ENCODE results near the gene OR10A6.

OR10A6 gene

GRCh38 chr11:7909585-7910285, 21.3 kb downstream of the OR10A6 start:
- DNase-seq = no peak

DNA sequence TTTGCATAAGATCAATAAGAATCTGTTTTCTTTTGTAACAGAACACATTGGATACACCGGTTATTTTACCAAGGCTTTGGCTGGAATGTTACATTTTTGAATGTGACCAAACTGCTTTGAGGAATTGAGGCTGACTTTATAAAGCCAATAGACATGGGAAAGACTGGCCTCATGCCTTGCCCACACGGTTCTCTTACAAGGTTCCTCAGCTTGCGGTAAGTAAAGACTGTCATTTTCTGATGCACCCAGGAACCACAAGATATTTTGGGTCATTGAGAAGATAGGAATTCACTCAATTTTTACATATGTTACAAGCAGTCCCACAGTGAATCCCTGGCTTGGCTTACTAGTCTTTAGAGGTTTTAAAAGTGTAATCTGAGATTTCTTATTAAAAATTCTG, 23.9 kb downstream of the OR10A6 start:
- DNase-seq = no peak

GRCh38 chr11:7906481-7906880, 24.6 kb downstream of the OR10A6 start:
- DNase-seq = no peak

GRCh38 chr11:7905961-7906429, 25.1 kb downstream of the OR10A6 start:
- DNase-seq = no peak

DNA sequence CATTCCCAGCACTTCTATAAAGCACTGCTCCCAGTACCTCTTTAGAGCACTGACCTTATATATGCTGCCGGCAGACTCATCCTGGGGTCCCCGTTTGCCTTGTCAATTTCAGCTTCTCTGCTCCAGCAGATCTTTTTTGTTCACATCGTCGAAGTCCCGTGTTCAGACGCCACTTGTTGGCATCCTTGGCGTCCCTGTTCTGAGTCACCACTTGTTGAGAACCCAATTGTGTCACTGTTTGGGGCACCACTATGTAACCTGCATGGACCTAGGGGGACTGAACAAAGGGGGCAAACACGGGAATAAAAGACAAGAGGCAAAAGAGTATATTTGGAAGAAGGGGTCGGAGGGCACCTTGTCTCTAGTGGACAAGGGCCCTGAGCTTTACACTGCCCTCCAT, 25.5 kb downstream of the OR10A6 start:
- no peak for DNase-seq

- DNase-seq = no peak
Measured at GRCh38 chr11:7904917-7905316, 26.2 kb downstream of the OR10A6 start.

DNA sequence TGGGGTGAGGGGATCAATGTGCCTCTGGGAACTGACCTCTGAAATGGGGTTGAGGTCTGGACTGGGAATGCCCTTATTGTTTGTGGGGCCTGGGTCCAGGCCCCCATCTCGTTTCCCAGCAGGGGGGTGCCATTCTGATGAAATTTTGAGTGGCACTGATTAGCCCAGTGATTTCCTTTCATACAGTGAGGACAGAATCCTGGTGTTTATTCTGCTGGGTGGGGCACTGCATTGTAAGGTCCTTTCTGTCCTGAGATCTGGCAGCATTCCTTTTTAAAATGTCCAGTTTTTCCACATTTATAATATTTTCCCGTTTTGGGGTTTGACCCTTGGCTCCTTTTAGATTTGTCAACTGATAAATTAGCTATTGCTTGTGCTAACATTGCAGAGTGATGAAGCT, 27.1 kb downstream of the OR10A6 start:
- no peak for DNase-seq

DNA sequence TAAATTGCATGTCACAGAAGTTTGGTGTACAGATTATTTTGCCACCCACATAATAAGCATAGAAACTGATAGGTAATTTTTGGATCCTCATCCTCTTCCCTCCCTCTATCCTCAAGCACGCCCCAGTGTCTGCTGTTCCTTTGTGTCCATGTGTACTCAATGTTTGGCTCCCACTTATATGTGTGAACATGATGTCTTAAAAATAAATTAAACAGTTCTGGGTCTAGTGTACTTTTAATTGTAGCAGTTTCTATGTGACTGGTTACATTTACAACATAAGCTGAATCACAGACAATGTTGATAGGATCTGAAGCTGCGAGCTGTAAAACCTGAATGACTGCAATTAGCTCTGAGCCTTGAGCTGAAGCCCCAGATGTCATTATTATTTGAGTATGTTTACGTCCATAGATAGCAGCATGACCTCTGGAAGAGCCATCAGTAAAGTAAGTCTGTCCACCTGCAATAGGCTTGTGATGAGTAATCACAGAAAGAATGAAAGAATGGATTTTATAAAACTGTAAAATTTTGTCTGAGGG, 29.7 kb downstream of the OR10A6 start:
- no peak for DNase-seq

DNA sequence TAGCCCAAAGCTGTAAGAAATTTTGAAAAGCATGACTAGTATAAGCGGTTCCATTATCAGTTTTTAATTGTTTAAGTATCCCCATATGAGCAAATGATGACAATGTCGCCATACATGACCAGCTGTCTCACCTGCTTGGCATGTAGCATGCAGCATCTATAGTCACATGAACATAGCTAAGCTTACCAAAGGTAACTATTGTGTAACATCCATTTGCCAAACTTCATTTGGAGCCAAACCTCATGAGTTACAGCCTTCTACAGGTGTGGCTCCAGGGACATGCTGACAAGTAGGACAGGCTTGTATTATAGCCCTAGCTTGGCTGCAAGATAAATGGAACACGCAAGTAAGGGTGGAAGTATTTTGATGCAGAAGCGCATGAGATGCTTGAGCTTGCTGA, 30.4 kb downstream of the OR10A6 start:
- no peak for DNase-seq

DNA sequence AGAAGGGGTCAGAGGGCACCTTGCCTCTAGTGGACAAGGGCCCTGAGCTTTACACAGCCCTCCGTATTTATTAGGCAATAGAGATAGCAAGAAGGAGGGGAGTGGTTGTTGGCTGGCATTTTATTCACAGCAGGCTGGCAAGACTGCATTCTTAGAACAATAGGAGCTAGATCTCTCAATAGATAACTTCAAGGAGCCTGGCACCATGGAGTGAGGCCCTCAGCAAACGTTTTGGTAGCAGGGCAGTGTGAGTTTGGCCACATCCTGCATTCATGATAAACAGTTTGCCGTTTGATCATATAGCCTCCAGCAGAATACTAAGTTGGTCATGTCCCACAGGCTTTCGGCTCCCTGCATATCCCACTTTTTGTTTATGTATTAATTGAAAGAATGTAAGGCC, 31.6 kb downstream of the OR10A6 start:
- DNase-seq = no peak

DNA sequence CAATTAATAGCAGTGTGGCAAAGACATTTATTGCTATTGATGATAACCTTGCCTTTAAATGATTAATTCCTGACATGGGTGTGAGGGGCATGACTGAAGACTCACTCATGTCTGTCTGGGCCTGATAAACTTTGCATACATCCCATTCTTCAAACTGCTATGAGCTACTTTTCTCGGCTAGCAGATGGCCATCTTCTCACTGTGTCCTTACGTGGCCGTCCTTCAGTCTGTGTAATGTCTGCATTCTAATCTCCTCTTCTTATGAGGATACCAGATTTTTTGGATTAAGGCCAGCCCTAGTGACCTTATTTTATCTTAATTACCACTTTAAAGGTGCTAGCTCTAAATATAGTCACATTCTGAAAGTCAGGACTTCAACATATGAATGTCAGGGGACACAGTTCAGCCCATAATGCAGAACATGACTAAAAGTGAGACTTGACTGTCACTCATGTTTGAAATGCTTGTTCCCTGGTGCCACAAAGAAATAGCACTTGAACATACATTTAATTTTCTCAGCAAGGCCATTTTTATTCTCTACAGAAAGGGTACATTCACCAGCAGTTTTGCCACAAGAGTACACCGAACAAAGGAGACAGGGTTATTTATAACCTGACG, 32.3 kb downstream of the OR10A6 start:
- no peak for DNase-seq

DNA sequence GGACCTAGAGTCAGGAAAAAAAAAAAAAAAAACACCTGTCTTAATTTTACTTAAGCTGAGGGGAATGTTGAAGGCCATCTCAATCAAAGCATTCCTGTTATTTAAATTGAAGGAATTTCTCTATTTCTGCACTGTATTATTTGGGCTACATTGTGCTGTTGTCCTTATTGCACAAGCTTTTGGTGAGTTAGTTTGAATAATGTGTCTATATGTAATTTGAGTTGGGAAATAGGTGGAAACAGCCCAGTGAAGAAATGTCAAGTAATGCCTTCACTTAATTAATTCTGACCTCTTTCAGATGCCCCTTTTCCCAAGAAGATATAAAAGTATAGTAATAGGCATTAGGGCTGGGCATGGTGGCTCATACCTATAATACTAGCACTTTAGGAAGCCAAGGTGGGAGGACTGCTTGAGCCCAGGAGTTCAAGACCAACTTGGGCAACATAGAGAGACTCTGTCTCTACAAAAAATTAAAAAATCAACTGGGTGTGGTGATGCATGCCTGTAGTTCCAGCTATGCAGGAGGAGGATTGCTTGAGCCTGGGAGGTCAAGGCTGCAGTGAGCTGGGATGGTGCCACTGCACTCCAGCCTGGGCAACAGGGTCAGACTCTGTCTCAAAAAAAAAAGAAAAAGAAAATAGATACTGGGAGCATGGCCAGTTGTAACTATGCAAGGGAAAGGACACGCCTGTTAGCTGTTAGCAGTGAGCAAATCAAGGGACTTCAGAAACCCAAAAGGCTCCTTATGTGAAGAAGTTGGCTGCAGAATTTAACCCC, 34.9 kb downstream of the OR10A6 start:
- no peak for DNase-seq

DNA sequence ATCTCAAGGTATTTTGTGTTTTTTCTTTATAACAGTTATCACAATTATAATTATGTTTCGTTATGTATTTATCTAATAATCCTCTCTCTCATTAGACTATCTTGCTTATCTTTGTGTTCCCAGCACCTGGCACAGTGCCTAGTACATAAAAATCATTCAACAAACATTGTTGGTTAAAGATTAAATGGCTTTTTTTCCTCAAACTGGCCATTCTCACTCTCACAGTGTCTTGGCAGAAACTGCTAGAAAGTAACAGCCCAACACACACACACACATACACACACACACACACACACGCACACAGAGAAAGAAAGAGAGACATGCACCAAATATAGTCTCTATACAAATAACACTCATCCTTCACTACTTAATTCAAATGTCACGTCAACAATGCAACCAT, 36.8 kb downstream of the OR10A6 start:
- no peak for DNase-seq

DNA sequence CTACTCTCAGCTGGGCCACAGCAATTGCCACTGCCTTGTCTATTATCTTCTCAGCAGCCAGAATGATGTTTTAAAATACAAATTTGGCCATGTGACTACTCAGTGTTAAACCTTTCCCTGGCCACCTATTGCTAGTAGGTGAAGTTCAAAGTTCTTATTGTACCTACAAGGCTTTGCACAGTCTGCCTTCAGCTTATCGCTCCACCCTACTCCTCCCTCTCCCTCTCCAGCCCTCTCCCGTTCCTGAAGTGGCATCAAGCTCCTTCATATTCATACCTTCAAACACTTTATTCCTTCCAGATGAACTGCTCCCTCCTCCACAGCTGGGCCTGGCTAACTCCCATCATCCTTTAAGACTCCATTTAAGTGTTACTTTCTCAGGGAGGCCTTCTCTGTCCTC, 37.3 kb downstream of the OR10A6 start:
- no peak for DNase-seq

DNA sequence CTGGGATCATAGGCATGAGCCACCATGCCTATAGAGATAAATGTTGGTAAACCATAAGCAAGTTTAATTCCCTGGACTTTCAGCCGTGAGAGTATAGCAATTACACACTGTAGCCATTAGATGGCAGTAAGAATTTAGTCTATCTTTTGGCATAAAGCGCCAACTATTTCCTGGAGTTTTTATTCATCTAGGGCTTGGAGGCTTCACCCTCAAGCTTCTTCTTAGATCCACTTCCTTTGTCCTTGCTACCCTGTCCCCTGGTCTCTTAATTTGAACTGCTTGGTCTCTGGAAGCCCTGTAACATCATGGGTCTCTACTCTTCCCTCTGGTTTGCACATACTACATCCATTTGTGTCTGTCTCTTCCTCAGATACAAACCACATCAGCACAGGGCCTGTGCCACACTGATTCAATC, 38.2 kb downstream of the OR10A6 start:
- peak; percentile 37 for DNase-seq

GRCh38 chr11:7892059-7892699, 38.9 kb downstream of the OR10A6 start:
- peak; percentile 42 for DNase-seq

DNA sequence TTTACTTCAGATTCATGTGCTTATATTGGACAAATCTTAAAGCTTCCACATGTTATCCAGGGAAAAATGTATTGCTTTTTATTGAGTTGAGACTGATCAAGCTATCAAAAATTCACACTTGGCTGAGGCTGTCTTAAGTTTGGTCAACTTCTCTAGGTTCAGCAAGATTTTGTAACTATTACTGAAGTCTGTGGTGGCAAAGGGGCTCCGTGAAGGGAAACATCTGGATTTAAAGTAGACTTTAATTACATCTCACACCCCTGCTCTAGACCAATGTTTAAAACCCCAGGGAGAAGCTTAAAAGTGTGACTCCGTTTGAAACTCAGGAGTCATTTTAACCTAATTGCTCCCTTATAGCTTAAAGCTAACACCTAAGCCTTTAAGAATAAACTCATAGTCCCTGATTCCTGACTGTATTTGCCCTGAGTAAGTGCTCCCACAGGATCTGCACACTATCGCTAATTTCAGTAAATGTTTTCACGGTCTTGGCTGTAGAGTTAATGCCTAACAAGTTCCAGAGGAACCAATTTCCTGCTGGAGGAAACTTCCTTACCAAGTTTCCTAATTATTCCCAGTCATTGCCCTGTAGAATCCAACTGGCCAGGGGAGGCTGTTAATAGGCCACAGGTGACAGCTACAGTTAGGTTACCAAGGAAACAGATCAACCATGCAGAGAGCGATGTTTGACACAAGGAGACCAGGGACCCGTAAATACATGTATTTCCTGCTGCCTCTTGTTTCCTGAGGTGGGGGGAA, 40.5 kb downstream of the OR10A6 start:
- DNase-seq = no peak

- no peak for DNase-seq
Measured at GRCh38 chr11:7889985-7890384, 41.1 kb downstream of the OR10A6 start.

DNA sequence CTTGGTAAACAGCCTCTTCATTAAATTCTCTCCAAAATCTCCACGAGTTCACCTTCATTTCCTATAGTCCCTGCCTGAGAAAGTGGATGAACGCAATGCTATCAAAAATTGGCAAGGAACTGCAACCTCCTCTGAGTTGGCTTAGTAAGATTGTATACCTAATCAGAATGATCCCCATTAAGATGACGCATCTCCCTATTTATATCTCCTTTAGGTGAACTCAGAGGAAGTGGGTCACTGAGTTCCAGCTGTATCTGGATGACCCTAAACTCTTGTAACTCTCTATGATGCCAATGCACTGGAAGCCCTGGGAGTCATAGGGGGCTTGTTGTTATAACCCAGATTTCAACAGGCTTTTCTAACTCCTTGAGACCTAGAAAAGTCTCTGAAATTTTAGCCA, 48.2 kb downstream of the OR10A6 start:
- DNase-seq = no peak

Measured in NCI-H226 (cell line).